Sigmoid colon (tissue), 3 donors: Measurements from ENCODE around the gene RIMBP2.

ENCODE experiments used
- CTCF ChIP-seq, 4 experiments: fragments of 450-650 bp in 3 of 4; fragments of 200-600 bp in 1 of 4; IDR thresholded peaks; one replicate each; pipeline ENCODE4 v1.5.1; 2016 to 2019; ENCODE audit warnings: antibody characterized with exemption in 4 of 4, mild to moderate bottlenecking in 3 of 4, moderate library complexity in 2 of 4
- POLR2A ChIP-seq, 2 donors: fragments of 450-650 bp; IDR thresholded peaks; one replicate each; pipeline ENCODE4 v1.6.1; 2016; ENCODE audit warnings: antibody characterized with exemption in 2 of 2, mild to moderate bottlenecking in 2 of 2, moderate library complexity in 2 of 2

DNA sequence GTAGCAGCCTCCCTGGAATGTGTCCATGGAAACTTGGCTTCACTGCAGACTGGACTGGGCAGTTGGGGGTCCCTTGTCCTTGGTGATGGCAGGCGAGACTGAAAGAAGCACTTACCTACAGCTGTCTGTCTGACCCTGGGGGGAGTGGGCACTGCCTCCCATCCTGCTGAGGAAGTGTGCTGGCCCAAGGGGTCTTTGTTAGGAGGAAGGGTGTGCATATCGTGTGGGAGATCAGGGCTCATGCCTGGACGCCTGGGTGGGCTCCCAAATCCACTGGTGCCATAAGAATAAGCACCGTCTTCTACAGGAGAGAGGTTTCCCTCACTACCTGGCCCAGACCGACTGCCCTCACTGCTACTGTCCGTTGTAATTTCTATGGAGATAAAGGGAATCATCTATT is 297.0 kb downstream of the RIMBP2 start:
- TF ChIP-seq CTCF (IDR thresholded peaks at IDR 0.05) = no peak
- no peak for TF ChIP-seq POLR2A (IDR thresholded peaks at IDR 0.05)
